ENCODE measurements around the gene NXF1. TPM values are rescaled to one million over a fixed set of nuclear protein-coding genes. Genes with fewer than 3 reads are reported as not detected.

NXF1 gene
- total RNA-seq, 4 donors from 2014 or later = 51.9 to 101 (median 78.3) TPM

GRCh38 chr11:62806611-62807121 lies 1.4 kb upstream of the NXF1 start:
- TF ChIP-seq CTCF (IDR thresholded peaks at IDR 0.05) = no peak
- ATAC-seq (ENCODE audit: low FRiP score) = no peak
- no peak for DNase-seq (ENCODE audit: low spot score)

- peak; percentile 2 for ATAC-seq (ENCODE audit: low FRiP score)
- TF ChIP-seq CTCF (IDR thresholded peaks at IDR 0.05) = no peak
- no peak for DNase-seq (ENCODE audit: low spot score)
Measured at GRCh38 chr11:62805961-62806441, 761 bp upstream of the NXF1 start.

GRCh38 chr11:62804310-62805075 lies 747 bp downstream of the NXF1 start:
- DNase-seq (ENCODE audit: low spot score) (no peak), ATAC-seq (ENCODE audit: low FRiP score) (peak; percentile 16)
- TF ChIP-seq CTCF (IDR thresholded peaks at IDR 0.05) = no peak

- DNase-seq (ENCODE audit: low spot score) (no peak), ATAC-seq (ENCODE audit: low FRiP score) (no peak)
- TF ChIP-seq CTCF (IDR thresholded peaks at IDR 0.05) = no peak
Measured at GRCh38 chr11:62801071-62801470, 4.2 kb downstream of the NXF1 start.

GRCh38 chr11:62799486-62799885 lies 5.8 kb downstream of the NXF1 start:
- ATAC-seq (ENCODE audit: low FRiP score) (no peak), DNase-seq (ENCODE audit: low spot score) (no peak)
- no peak for TF ChIP-seq CTCF (IDR thresholded peaks at IDR 0.05)

GRCh38 chr11:62796281-62796680 lies 9.0 kb downstream of the NXF1 start:
- no peak for TF ChIP-seq CTCF (IDR thresholded peaks at IDR 0.05)
- ATAC-seq (ENCODE audit: low FRiP score) (no peak), DNase-seq (ENCODE audit: low spot score) (no peak)

Data from omental fat pad (tissue), 4 donors.